ENCODE results near the gene PLXNB3.

DNA sequence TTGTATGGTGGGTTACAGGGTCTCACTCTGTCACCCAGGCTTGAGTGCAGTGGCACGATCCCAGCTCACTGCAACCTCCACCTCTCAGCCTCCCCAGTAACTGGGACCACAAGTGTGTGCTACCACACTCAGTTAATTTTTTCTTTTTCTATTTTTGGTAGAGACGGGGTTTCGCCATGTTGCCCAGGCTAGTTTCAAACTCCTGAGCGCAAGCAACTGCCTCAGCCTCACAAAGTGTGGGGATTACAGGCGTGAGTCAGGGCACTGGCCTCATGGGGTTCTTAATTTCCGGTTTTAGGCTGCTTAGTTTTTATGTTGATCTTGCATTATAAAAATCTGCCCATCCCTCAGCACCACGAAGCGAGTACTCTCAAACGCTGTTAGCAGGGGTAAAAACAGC, 46.6 kb upstream of the PLXNB3 start:
- TF ChIP-seq, protein P1, sequence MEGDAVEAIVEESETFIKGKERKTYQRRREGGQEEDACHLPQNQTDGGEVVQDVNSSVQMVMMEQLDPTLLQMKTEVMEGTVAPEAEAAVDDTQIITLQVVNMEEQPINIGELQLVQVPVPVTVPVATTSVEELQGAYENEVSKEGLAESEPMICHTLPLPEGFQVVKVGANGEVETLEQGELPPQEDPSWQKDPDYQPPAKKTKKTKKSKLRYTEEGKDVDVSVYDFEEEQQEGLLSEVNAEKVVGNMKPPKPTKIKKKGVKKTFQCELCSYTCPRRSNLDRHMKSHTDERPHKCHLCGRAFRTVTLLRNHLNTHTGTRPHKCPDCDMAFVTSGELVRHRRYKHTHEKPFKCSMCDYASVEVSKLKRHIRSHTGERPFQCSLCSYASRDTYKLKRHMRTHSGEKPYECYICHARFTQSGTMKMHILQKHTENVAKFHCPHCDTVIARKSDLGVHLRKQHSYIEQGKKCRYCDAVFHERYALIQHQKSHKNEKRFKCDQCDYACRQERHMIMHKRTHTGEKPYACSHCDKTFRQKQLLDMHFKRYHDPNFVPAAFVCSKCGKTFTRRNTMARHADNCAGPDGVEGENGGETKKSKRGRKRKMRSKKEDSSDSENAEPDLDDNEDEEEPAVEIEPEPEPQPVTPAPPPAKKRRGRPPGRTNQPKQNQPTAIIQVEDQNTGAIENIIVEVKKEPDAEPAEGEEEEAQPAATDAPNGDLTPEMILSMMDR (tag by site-specific recombination; IDR thresholded peaks at IDR 0.05), result no peak
- TF ChIP-seq HOXA7 (CRISPR knock-in tag; IDR thresholded peaks at IDR 0.05; ENCODE audit: borderline replicate concordance) (no peak), REPIN1 (tag by site-specific recombination; IDR thresholded peaks at IDR 0.05; ENCODE audit: low read depth) (no peak), ZBTB17 (tag by site-specific recombination; IDR thresholded peaks at IDR 0.05) (no peak), OSR2 (tag by site-specific recombination; IDR thresholded peaks at IDR 0.05) (no peak), KLF9 (tag by site-specific recombination; IDR thresholded peaks at IDR 0.05; ENCODE audit: low read depth) (no peak), TCF7L2 (IDR thresholded peaks at IDR 0.05; ENCODE audit: borderline replicate concordance, low read depth, low read length) (no peak)
- TF ChIP-seq, protein P2, sequence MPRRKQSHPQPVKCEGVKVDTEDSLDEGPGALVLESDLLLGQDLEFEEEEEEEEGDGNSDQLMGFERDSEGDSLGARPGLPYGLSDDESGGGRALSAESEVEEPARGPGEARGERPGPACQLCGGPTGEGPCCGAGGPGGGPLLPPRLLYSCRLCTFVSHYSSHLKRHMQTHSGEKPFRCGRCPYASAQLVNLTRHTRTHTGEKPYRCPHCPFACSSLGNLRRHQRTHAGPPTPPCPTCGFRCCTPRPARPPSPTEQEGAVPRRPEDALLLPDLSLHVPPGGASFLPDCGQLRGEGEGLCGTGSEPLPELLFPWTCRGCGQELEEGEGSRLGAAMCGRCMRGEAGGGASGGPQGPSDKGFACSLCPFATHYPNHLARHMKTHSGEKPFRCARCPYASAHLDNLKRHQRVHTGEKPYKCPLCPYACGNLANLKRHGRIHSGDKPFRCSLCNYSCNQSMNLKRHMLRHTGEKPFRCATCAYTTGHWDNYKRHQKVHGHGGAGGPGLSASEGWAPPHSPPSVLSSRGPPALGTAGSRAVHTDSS (tag by site-specific recombination; IDR thresholded peaks at IDR 0.05), result no peak
- TF ChIP-seq, protein P3, sequence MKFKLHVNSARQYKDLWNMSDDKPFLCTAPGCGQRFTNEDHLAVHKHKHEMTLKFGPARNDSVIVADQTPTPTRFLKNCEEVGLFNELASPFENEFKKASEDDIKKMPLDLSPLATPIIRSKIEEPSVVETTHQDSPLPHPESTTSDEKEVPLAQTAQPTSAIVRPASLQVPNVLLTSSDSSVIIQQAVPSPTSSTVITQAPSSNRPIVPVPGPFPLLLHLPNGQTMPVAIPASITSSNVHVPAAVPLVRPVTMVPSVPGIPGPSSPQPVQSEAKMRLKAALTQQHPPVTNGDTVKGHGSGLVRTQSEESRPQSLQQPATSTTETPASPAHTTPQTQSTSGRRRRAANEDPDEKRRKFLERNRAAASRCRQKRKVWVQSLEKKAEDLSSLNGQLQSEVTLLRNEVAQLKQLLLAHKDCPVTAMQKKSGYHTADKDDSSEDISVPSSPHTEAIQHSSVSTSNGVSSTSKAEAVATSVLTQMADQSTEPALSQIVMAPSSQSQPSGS (tag by site-specific recombination; IDR thresholded peaks at IDR 0.05; ENCODE audit: low read depth), result no peak
